ENCODE results near the gene FBXO34. TPM values are rescaled to one million over a fixed set of nuclear protein-coding genes. Genes with fewer than 3 reads are reported as not detected.

Gene FBXO34
- total and polyA plus RNA-seq, 2 of the 13 experiments (the other 11 are each of a cell fraction or from before 2014, with no cell fraction given), result 8.8 to 13.5 TPM

DNA sequence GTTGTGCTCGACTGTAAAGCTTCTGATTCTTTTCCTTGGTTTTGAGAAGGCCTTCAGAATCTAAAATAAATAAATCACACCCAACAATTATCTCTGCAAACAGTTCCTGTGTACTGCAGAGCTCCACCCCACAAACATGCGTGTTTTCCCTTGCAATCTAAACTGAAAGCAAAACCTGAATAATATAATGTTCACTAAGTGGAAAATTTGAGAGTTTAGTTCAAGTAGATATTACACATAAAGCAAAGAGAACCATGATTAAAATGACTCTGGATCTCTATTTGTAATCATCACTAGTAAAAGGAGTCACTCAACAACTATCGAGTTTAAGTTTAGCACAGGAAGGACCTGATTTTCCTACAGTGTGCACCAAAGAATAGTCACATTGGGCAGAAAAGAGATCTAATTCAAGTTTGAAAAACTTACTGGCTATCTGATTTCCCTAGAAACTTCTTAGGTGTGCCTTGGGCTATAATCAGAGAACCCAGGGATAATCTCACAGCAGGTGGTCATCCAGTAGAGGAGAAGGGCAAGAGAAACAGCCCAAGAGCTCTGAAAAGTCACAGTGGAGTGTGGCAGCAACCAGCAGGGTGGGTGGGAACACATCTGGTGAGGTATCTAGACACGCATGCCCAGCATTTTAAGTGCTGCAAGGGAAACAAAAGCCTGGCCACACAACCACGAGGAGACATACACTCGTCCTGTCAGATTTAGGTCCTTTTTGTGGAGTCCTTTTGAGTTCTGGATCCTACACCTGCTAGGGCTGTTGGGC is 115.0 kb downstream of the FBXO34 start:
- Histone ChIP-seq H3K27me3 (ENCODE audit: control insufficient read depth in 1 of 2, insufficient read depth in 2 of 2, low read length in 2 of 2) (no peaks in the 10 kb centered on the region), H3K79me2 (ENCODE audit: insufficient read depth, low read length) (no peaks in the 10 kb centered on the region), H4K20me1 (ENCODE audit: insufficient read depth, low read length) (no peaks in the 10 kb centered on the region), H2AFZ (ENCODE audit: low read length) (no peak overlapping the region), H3K9ac (ENCODE audit: insufficient read depth, low read depth, low read length) (no peak overlapping the region), H3K4me1 (ENCODE audit: insufficient read depth, low read length) (peaks cover 8% of the 10 kb centered on the region), H3K27ac (ENCODE audit: extremely low read length, insufficient read depth, low read length) (no peak overlapping the region), H3K4me2 (ENCODE audit: low read depth, low read length) (no peak overlapping the region), H3K36me3 (replicated peaks in 1 of 2; ENCODE audit: control insufficient read depth in 1 of 2, insufficient read depth in 2 of 2, low read length in 2 of 2) (peaks cover 13 to 51% of the 10 kb centered on the region in 2 experiments), H3K9me3 (ENCODE audit: low read length) (no peaks in the 10 kb centered on the region), H3K4me3 (replicated peaks in 1 of 3; ENCODE audit: insufficient read depth in 1 of 3, low read depth in 2 of 3, low read length in 3 of 3) (no peak overlapping the region)
- CTCF ChIA-PET (ENCODE audit: low intra/inter-chr PET ratio, low total read pairs), result no interaction called here
- no TSS peak for BruUV-seq (replicated peaks)
- intact Hi-C loops (cut with micrococcal nuclease; ENCODE audit: unreplicated experiment), result no loop called here
- POLR2A ChIA-PET, result no interaction called here
- ATAC-seq (no peak), FAIRE-seq (no peak), DNase-seq (ENCODE audit: low spot score) (no peak)
- no peak for TF ChIP-seq DNMT3B (CRISPR knock-in tag; conservative IDR thresholded peaks at IDR 0.05)
- no peak for TF ChIP-seq ZNF484 (CRISPR knock-in tag; IDR thresholded peaks at IDR 0.05; ENCODE audit: borderline replicate concordance, low read depth)
- TF ChIP-seq, protein P1, sequence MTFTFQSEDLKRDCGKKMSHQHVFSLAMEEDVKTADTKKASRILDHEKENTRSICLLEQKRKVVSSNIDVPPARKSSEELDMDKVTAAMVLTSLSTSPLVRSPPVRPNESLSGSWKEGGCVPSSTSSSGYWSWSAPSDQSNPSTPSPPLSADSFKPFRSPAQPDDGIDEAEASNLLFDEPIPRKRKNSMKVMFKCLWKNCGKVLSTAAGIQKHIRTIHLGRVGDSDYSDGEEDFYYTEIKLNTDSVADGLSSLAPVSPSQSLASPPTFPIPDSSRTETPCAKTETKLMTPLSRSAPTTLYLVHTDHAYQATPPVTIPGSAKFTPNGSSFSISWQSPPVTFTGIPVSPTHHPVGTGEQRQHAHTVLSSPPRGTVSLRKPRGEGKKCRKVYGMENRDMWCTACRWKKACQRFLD (CRISPR knock-in tag; IDR thresholded peaks at IDR 0.05; ENCODE audit: borderline replicate concordance), result no peak
- in situ Hi-C loops (cut with HindIII; ENCODE audit: extremely low pct_ligation_motif_present, low pct_unique_long_range_greater_than_20kb), result no loop called here
- 98% methylated on average over 6 of the region's 6 CpGs for WGBS (ENCODE audit: low lambda C conversion rate)

DNA sequence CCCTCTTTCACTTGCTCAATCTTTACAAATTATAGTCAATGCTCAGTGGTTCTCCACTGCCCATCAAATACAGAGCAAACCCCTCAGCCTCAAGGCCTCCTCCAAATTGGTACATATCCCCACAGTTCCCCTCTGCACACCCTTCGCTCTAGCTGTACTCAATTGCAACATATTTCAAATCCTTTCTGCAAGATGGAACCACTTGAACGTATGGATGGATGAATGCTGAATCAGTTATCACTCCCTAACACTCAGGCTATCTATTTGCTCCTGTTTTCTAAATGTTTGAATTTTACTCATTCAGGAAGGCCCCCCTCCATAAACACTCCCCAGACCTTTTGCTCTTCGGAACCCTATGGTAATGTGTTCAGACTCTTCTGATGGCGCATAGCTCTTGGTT is 115.9 kb downstream of the FBXO34 start:
- no peaks in the 10 kb centered on the region for H3K79me2 ChIP-seq (ENCODE audit: insufficient read depth, low read length)
- ChIA-PET POLR2A (no interaction called here), CTCF (ENCODE audit: low intra/inter-chr PET ratio, low total read pairs) (no interaction called here)
- no peaks in the 10 kb centered on the region for H4K20me1 ChIP-seq (ENCODE audit: insufficient read depth, low read length)
- H2AFZ ChIP-seq (ENCODE audit: low read length), result no peak overlapping the region
- H3K9ac ChIP-seq (ENCODE audit: insufficient read depth, low read depth, low read length), result no peak overlapping the region
- DNase-seq (ENCODE audit: low spot score) (no peak), ATAC-seq (no peak), FAIRE-seq (no peak)
- H3K36me3 ChIP-seq (replicated peaks in 1 of 2; ENCODE audit: control insufficient read depth in 1 of 2, insufficient read depth in 2 of 2, low read length in 2 of 2), result peaks cover 8 to 58% of the 10 kb centered on the region in 2 experiments
- no peaks in the 10 kb centered on the region for H3K4me1 ChIP-seq (ENCODE audit: insufficient read depth, low read length)
- no peaks in the 10 kb centered on the region for H3K9me3 ChIP-seq (ENCODE audit: low read length)
- H3K27ac ChIP-seq (ENCODE audit: extremely low read length, insufficient read depth, low read length), result no peak overlapping the region
- no TSS peak for BruUV-seq (replicated peaks)
- no peak overlapping the region for H3K4me3 ChIP-seq (replicated peaks in 1 of 3; ENCODE audit: insufficient read depth in 1 of 3, low read depth in 2 of 3, low read length in 3 of 3)
- no peak overlapping the region for H3K4me2 ChIP-seq (ENCODE audit: low read depth, low read length)
- WGBS (ENCODE audit: low lambda C conversion rate), result 99% methylated on average over 4 of the region's 4 CpGs
- in situ Hi-C loops (cut with HindIII; ENCODE audit: extremely low pct_ligation_motif_present, low pct_unique_long_range_greater_than_20kb), result no loop called here
- H3K27me3 ChIP-seq (ENCODE audit: control insufficient read depth in 1 of 2, insufficient read depth in 2 of 2, low read length in 2 of 2), result no peaks in the 10 kb centered on the region
- intact Hi-C loops (cut with micrococcal nuclease; ENCODE audit: unreplicated experiment), result no loop called here
- TF ChIP-seq, protein P2, sequence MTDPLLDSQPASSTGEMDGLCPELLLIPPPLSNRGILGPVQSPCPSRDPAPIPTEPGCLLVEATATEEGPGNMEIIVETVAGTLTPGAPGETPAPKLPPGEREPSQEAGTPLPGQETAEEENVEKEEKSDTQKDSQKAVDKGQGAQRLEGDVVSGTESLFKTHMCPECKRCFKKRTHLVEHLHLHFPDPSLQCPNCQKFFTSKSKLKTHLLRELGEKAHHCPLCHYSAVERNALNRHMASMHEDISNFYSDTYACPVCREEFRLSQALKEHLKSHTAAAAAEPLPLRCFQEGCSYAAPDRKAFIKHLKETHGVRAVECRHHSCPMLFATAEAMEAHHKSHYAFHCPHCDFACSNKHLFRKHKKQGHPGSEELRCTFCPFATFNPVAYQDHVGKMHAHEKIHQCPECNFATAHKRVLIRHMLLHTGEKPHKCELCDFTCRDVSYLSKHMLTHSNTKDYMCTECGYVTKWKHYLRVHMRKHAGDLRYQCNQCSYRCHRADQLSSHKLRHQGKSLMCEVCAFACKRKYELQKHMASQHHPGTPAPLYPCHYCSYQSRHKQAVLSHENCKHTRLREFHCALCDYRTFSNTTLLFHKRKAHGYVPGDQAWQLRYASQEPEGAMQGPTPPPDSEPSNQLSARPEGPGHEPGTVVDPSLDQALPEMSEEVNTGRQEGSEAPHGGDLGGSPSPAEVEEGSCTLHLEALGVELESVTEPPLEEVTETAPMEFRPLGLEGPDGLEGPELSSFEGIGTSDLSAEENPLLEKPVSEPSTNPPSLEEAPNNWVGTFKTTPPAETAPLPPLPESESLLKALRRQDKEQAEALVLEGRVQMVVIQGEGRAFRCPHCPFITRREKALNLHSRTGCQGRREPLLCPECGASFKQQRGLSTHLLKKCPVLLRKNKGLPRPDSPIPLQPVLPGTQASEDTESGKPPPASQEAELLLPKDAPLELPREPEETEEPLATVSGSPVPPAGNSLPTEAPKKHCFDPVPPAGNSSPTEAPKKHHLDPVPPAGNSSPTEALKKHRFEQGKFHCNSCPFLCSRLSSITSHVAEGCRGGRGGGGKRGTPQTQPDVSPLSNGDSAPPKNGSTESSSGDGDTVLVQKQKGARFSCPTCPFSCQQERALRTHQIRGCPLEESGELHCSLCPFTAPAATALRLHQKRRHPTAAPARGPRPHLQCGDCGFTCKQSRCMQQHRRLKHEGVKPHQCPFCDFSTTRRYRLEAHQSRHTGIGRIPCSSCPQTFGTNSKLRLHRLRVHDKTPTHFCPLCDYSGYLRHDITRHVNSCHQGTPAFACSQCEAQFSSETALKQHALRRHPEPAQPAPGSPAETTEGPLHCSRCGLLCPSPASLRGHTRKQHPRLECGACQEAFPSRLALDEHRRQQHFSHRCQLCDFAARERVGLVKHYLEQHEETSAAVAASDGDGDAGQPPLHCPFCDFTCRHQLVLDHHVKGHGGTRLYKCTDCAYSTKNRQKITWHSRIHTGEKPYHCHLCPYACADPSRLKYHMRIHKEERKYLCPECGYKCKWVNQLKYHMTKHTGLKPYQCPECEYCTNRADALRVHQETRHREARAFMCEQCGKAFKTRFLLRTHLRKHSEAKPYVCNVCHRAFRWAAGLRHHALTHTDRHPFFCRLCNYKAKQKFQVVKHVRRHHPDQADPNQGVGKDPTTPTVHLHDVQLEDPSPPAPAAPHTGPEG (CRISPR knock-in tag; IDR thresholded peaks at IDR 0.05), result no peak
- no peak for TF ChIP-seq ZNF777 (CRISPR knock-in tag; IDR thresholded peaks at IDR 0.05)
- TF ChIP-seq PHB2 (IDR thresholded peaks at IDR 0.05; ENCODE audit: partially characterized antibody), result no peak

Measured in HepG2 (cell line).